H1 (cell line): ENCODE results near the gene SLPI. TPM values are rescaled to one million over a fixed set of nuclear protein-coding genes. Genes with fewer than 3 reads are reported as not detected.

Source experiments
- CTCF ChIA-PET: fragments of 300-600 bp; sonication (Branson Sonifier 250); formaldehyde crosslinking; loops from one replicate; lab custom pipeline; 2021; ENCODE audit not compliant: partially characterized antibody; lab: Charles Lee
- POLR2A ChIA-PET: fragments of 300-600 bp; sonication (Branson Sonifier 250); formaldehyde crosslinking; loops from one replicate; lab custom pipeline; 2021; ENCODE audit warnings: inconsistent platforms; ENCODE audit not compliant: partially characterized antibody; lab: Charles Lee
- DNase-seq, 2 experiments: peaks; one replicate each; pipeline versions ENCODE4 v3.0.0 to v3.0.0-alpha.2; 2010 to 2022; ENCODE audit warnings: low spot score in 2 of 2, low read depth in 1 of 2, mixed read lengths in 1 of 2
- FAIRE-seq: peaks from 2 replicates; lab custom pipeline; 2011; peaks lifted over from hg19 to GRCh38; lab: Jason Lieb, UNC
- H2AFZ ChIP-seq: 2 replicates; pipeline ENCODE4 v1.8.1; 2012; ENCODE audit warnings: low read length, inconsistent platforms
- H2AK5ac ChIP-seq: 2 replicates; pipeline ENCODE4 v1.6.1; 2013; ENCODE audit warnings: low read depth, low read length
- H2BK120ac ChIP-seq: replicated peaks from 2 replicates; pipeline ENCODE3; 2013; ENCODE audit warnings: low read depth, low read length, inconsistent platforms
- H2BK12ac ChIP-seq: 2 replicates; pipeline ENCODE4 v1.6.1; 2013; ENCODE audit warnings: low read depth, low read length
- H2BK15ac ChIP-seq: 2 replicates; pipeline ENCODE4 v1.6.1; 2013; ENCODE audit warnings: low read length
- H2BK20ac ChIP-seq: 2 replicates; pipeline ENCODE4 v1.6.1; 2013; ENCODE audit warnings: low read length
- H2BK5ac ChIP-seq: 2 replicates; pipeline ENCODE4 v1.6.1; 2013; ENCODE audit warnings: low read depth, low read length
- H3K14ac ChIP-seq: 2 replicates; pipeline ENCODE4 v1.6.1; 2013; ENCODE audit warnings: inconsistent platforms; ENCODE audit not compliant: insufficient read length
- H3K18ac ChIP-seq: 2 replicates; pipeline ENCODE4 v1.6.1; 2013; ENCODE audit warnings: low read length; ENCODE audit errors: extremely low read depth
- H3K23ac ChIP-seq: 2 replicates; pipeline ENCODE4 v1.6.1; 2013; ENCODE audit warnings: inconsistent platforms; ENCODE audit not compliant: insufficient read length
- H3K23me2 ChIP-seq: 2 replicates; pipeline ENCODE4 v1.6.1; 2013; ENCODE audit warnings: low read depth, low read length
- H3K27ac ChIP-seq: 2 replicates; pipeline ENCODE4 v1.6.1; 2011; ENCODE audit warnings: low read depth, low read length, inconsistent platforms
- H3K27me3 ChIP-seq, 4 experiments: replicated peaks in 1 of 4; 1 replicate in 1 of 4; 2 replicates in 3 of 4; pipeline versions ENCODE4 v1.6.1 to v1.8.1; 2011 to 2013; ENCODE audit warnings: low read length in 3 of 4, mild to moderate bottlenecking in 3 of 4, inconsistent platforms in 2 of 4, mixed read lengths in 2 of 4, moderate library complexity in 1 of 4; ENCODE audit not compliant: control insufficient read depth in 3 of 4, insufficient read depth in 3 of 4; ENCODE audit errors: extremely low read depth in 1 of 4
- H3K36me3 ChIP-seq, 4 experiments: 2 replicates each; pipeline versions ENCODE4 v1.6.1 to v1.8.1; 2011 to 2013; ENCODE audit warnings: mild to moderate bottlenecking in 4 of 4, low read length in 3 of 4, moderate library complexity in 2 of 4, control low read depth in 1 of 4, inconsistent platforms in 1 of 4; ENCODE audit not compliant: insufficient read depth in 4 of 4, control insufficient read depth in 2 of 4
- H3K4ac ChIP-seq: replicated peaks from 2 replicates; pipeline ENCODE3; 2013; ENCODE audit warnings: low read length, low read depth, mixed read lengths, inconsistent platforms; ENCODE audit not compliant: insufficient read length
- H3K4me1 ChIP-seq, 4 experiments: replicated peaks in 1 of 4; 1 replicate in 1 of 4; 2 replicates in 3 of 4; pipeline versions ENCODE4 v1.6.1 to v1.8.1; 2011 to 2013; ENCODE audit warnings: low read length in 3 of 4, inconsistent platforms in 2 of 4, mixed read lengths in 1 of 4; ENCODE audit not compliant: insufficient read depth in 4 of 4, control insufficient read depth in 3 of 4
- H3K4me2 ChIP-seq, 2 experiments: 2 replicates each; pipeline versions ENCODE4 v1.6.1 to v1.8.1; 2011 to 2013; ENCODE audit warnings: low read depth in 2 of 2, low read length in 2 of 2, control low read depth in 1 of 2, inconsistent platforms in 1 of 2, mild to moderate bottlenecking in 1 of 2; ENCODE audit not compliant: insufficient read depth in 1 of 2
- H3K4me3 ChIP-seq, 4 experiments: fragments of 200-600, 300-600 bp in 1 of 4; sonication (generic), shearing (Covaris generic), sonication (Bioruptor Twin) in 1 of 4; 2 replicates each; pipeline versions ENCODE4 v1.5.1 to v1.8.1; 2011 to 2016; ENCODE audit warnings: low read length in 4 of 4, low read depth in 3 of 4, control low read depth in 2 of 4, inconsistent platforms in 2 of 4, mild to moderate bottlenecking in 2 of 4, mixed read lengths in 1 of 4, moderate library complexity in 1 of 4; ENCODE audit not compliant: insufficient read depth in 2 of 4; ENCODE audit errors: extremely low read depth in 1 of 4
- H3K56ac ChIP-seq: replicated peaks from 2 replicates; pipeline ENCODE3; 2013; ENCODE audit warnings: low read depth, mild to moderate bottlenecking, mixed read lengths, low read length, inconsistent platforms; ENCODE audit not compliant: insufficient read length
- H3K79me1 ChIP-seq: 2 replicates; pipeline ENCODE4 v1.6.1; 2013; ENCODE audit warnings: low read depth, low read length, control low read depth
- H3K79me2 ChIP-seq, 2 experiments: 2 replicates each; pipeline versions ENCODE4 v1.6.1 to v1.8.1; 2012 to 2013; ENCODE audit warnings: low read length in 2 of 2, mild to moderate bottlenecking in 2 of 2, inconsistent platforms in 1 of 2; ENCODE audit not compliant: insufficient read depth in 2 of 2, control insufficient read depth in 1 of 2
- H3K9ac ChIP-seq, 4 experiments: replicated peaks in 1 of 4; 1 replicate in 1 of 4; 2 replicates in 3 of 4; pipeline versions ENCODE4 v1.6.1 to v1.8.1; 2011 to 2013; ENCODE audit warnings: low read depth in 3 of 4, low read length in 3 of 4, control low read depth in 2 of 4, mild to moderate bottlenecking in 2 of 4, moderate library complexity in 2 of 4, inconsistent platforms in 1 of 4; ENCODE audit errors: extremely low read depth in 1 of 4
- H3K9me3 ChIP-seq, 2 experiments: 2 replicates each; pipeline versions ENCODE4 v1.6.1 to v1.8.1; 2012 to 2013; ENCODE audit warnings: mild to moderate bottlenecking in 2 of 2, moderate library complexity in 2 of 2, control low read depth in 1 of 2, inconsistent platforms in 1 of 2, low read depth in 1 of 2, low read length in 1 of 2, mixed read lengths in 1 of 2; ENCODE audit not compliant: insufficient read depth in 2 of 2
- H4K20me1 ChIP-seq, 2 experiments: replicated peaks in 1 of 2; 2 replicates each; pipeline versions ENCODE3 to v1.8.1; 2011 to 2013; ENCODE audit warnings: inconsistent platforms in 2 of 2, low read length in 2 of 2, mild to moderate bottlenecking in 1 of 2; ENCODE audit not compliant: insufficient read depth in 2 of 2, control insufficient read depth in 1 of 2
- H4K5ac ChIP-seq: 2 replicates; pipeline ENCODE4 v1.6.1; 2013; ENCODE audit warnings: low read length, low read depth, mixed read lengths, inconsistent platforms; ENCODE audit not compliant: insufficient read length
- H4K8ac ChIP-seq: 2 replicates; pipeline ENCODE4 v1.8.0; 2013; ENCODE audit warnings: mild to moderate bottlenecking, moderate library complexity, low read length, inconsistent platforms; ENCODE audit not compliant: insufficient read depth; ENCODE audit errors: extremely low read depth
- H4K91ac ChIP-seq: replicated peaks from 2 replicates; pipeline ENCODE3; 2013; ENCODE audit warnings: low read length, mixed read lengths, inconsistent platforms; ENCODE audit not compliant: insufficient read length
- ASH2L ChIP-seq: fragments of 200-600, 300-600 bp; sonication (generic); IDR thresholded peaks from one replicate; pipeline ENCODE4 v1.7.1; 2017; ENCODE audit warnings: low read length
- CEBPB ChIP-seq: IDR thresholded peaks from 2 replicates; pipeline ENCODE4 v1.6.1; 2012; ENCODE audit warnings: low read depth, low read length
- GTF2F1 ChIP-seq: IDR thresholded peaks from 2 replicates; pipeline ENCODE4 v1.6.1; 2012; ENCODE audit warnings: low read depth, low read length, improper control_type of control experiment, borderline replicate concordance
- KDM1A ChIP-seq: fragments of 200-600, 300-600 bp; sonication (generic); IDR thresholded peaks from 2 replicates; pipeline ENCODE4 v1.7.1; 2016; ENCODE audit warnings: mild to moderate bottlenecking, low read length, borderline replicate concordance
- NANOG ChIP-seq: IDR thresholded peaks from 2 replicates; pipeline ENCODE4 v1.6.1; 2011; ENCODE audit warnings: low read length, low read depth, mild to moderate bottlenecking, inconsistent platforms; ENCODE audit not compliant: insufficient read depth, poor library complexity, severe bottlenecking
- RAD21 ChIP-seq, 2 experiments: IDR thresholded peaks in 1 of 2; conservative IDR thresholded peaks in 1 of 2; 2 replicates each; pipeline ENCODE4 v1.6.1; 2011; ENCODE audit warnings: low read depth in 2 of 2, low read length in 2 of 2, improper control_type of control experiment in 1 of 2, inconsistent platforms in 1 of 2, mild to moderate bottlenecking in 1 of 2, moderate library complexity in 1 of 2
- SP2 ChIP-seq: IDR thresholded peaks from 2 replicates; pipeline ENCODE4 v1.6.1; 2012; ENCODE audit warnings: mild to moderate bottlenecking, low read length, inconsistent platforms
- TAF7 ChIP-seq: optimal IDR thresholded peaks from 2 replicates; pipeline ENCODE3; 2011; ENCODE audit warnings: low read depth, mild to moderate bottlenecking, inconsistent platforms, low read length, moderate library complexity, borderline replicate concordance
- USF2 ChIP-seq: IDR thresholded peaks from 2 replicates; pipeline ENCODE4 v1.6.1; 2011; ENCODE audit warnings: low read length, improper control_type of control experiment
- WGBS, 2 experiments: shearing (Covaris generic) in 1 of 2; methylation state at CpG; one replicate each; pipeline versions ENCODE4 v1.1.6 to v1.1.7; 2013 to 2015; ENCODE audit warnings: low lambda C conversion rate in 2 of 2, mixed read lengths in 2 of 2, inconsistent platforms in 1 of 2, low coverage in 1 of 2, missing lambda C conversion rate in 1 of 2; ENCODE audit not compliant: insufficient replicate concordance in 2 of 2, insufficient coverage in 1 of 2, insufficient read length in 1 of 2; ENCODE audit errors: extremely low coverage in 1 of 2, missing lambda C conversion rate in 1 of 2; 5-methylcytosine and 5-hydroxymethylcytosine counted together
- polyA plus RNA-seq, 7 experiments: library from polyadenylated mRNA; depleted of rRNA in 3 of 7; stranded (reverse) in 5 of 7; unstranded in 2 of 7; fragments of >200 nt in 5 of 7; fragments of 200-250 nt in 2 of 7; gene quantifications; 1 replicate in 5 of 7; 2 replicates in 1 of 7; 4 replicates in 1 of 7; pipeline versions ENCODE4 v1.2.1 to v1.2.3, GENCODE V29; 2011 to 2013; ENCODE audit warnings: missing spikeins in 2 of 7, mixed read lengths in 2 of 7
- total RNA-seq: library from RNA; stranded (reverse); fragmentation: NEBNext Ultra II Directional; extraction: Animal tissue kit (Norgen Biotek cat#: 25700); gene quantifications from 2 replicates; pipeline ENCODE4 v1.2.1, GENCODE V29; 2021

Gene SLPI
- total and polyA plus RNA-seq, 2 of the 8 experiments (the other 6 are each of a cell fraction or from before 2014, with no cell fraction given): not detected

GRCh38 chr20:45230631-45231030, 23.7 kb downstream of the SLPI start:
- CTCF ChIA-PET: interaction anchor here (1.0 to 2.5 kb wide), 10 partner anchors 25 to 181 kb away, joined by 3 to 27 read pairs (median 4); partner anchors contain the start of gene SLPI
- no peak overlapping the region for H4K5ac ChIP-seq
- H2AK5ac ChIP-seq: no peak overlapping the region
- no peak overlapping the region for H2BK5ac ChIP-seq
- TF ChIP-seq KDM1A (no peak), RAD21 (IDR thresholded peaks at IDR 0.05 in 1 of 2, conservative IDR thresholded peaks at IDR 0.05 in 1 of 2; ENCODE audit: low read depth in 2 of 2, low read length in 2 of 2) (no peak), GTF2F1 (no peak), TAF7 (no peak), USF2 (no peak), ASH2L (no peak), SP2 (no peak), NANOG (no peak), CEBPB (no peak)
- H3K56ac ChIP-seq: no peak overlapping the region
- no peaks in the 10 kb centered on the region; a peak in 2 of 4 replicates for H3K9me3 ChIP-seq
- no peak overlapping the region for H2BK12ac ChIP-seq
- H2BK20ac ChIP-seq: no peak overlapping the region
- H3K4me2 ChIP-seq: no peak overlapping the region
- H3K23me2 ChIP-seq: no peaks in the 10 kb centered on the region
- H3K27ac ChIP-seq: no peak overlapping the region
- DNase-seq (no peak), FAIRE-seq (no peak)
- H4K8ac ChIP-seq: no peak overlapping the region
- H3K79me1 ChIP-seq: no peaks in the 10 kb centered on the region
- no peak overlapping the region for H4K91ac ChIP-seq
- no peak overlapping the region for H3K4ac ChIP-seq
- POLR2A ChIA-PET: no interaction called here
- H3K27me3 ChIP-seq: no peaks in the 10 kb centered on the region; a peak in 1 of 7 replicates
- H3K23ac ChIP-seq: no peak overlapping the region
- H3K36me3 ChIP-seq: no peaks in the 10 kb centered on the region
- 0 out of 2 replicates have a peak overlapping the region, but pooled peaks have one; percentile 16 for H2BK15ac ChIP-seq
- no peak overlapping the region for H2AFZ ChIP-seq
- no peaks in the 10 kb centered on the region for H3K79me2 ChIP-seq
- WGBS, 2 experiments: 94% methylated on average over 9 of the region's 9 CpGs; no CpG with 5 or more reads in 1 of the 2 experiments
- H3K9ac ChIP-seq: no peak overlapping the region
- no peaks in the 10 kb centered on the region for H4K20me1 ChIP-seq
- H3K4me3 ChIP-seq: no peak overlapping the region
- H3K4me1 ChIP-seq: no peaks in the 10 kb centered on the region
- H3K14ac ChIP-seq: no peak overlapping the region
- no peak overlapping the region for H2BK120ac ChIP-seq
- no peak overlapping the region for H3K18ac ChIP-seq
